Upper lobe of right lung (tissue), 1 donor: ENCODE results near the gene NUDT8. TPM values are rescaled to one million over a fixed set of nuclear protein-coding genes. Genes with fewer than 3 reads are reported as not detected.

ENCODE experiments used
- ATAC-seq: fragments of 200-7000 bp; cut with Tn5 transposase; one replicate; pipeline ENCODE4 v1.9.1; 2020; ENCODE audit warnings: mild to moderate bottlenecking, moderate library complexity
- DNase-seq: peaks from one replicate; pipeline ENCODE4 v3.0.0-alpha.2; 2020
- H3K27ac ChIP-seq: fragments of 200-600 bp; one replicate; pipeline ENCODE4 v1.8.0; 2022
- H3K27me3 ChIP-seq: fragments of 200-600 bp; one replicate; pipeline ENCODE4 v1.8.0; 2022; ENCODE audit warnings: mild to moderate bottlenecking
- H3K36me3 ChIP-seq: fragments of 200-600 bp; one replicate; pipeline ENCODE4 v1.8.0; 2022
- H3K4me1 ChIP-seq: fragments of 200-600 bp; one replicate; pipeline ENCODE4 v1.8.0; 2022
- H3K4me3 ChIP-seq: fragments of 200-600 bp; one replicate; pipeline ENCODE4 v1.8.0; 2022; ENCODE audit warnings: mild to moderate bottlenecking
- H3K9me3 ChIP-seq: fragments of 200-600 bp; one replicate; pipeline ENCODE4 v1.8.0; 2022
- CTCF ChIP-seq: fragments of 200-600 bp; IDR thresholded peaks from one replicate; pipeline ENCODE4 v1.8.0; 2022; ENCODE audit warnings: antibody characterized with exemption
- intact Hi-C: fragments of 100-400 bp; cut with DNase I; formaldehyde crosslinking; loops from one replicate; pipeline ENCODE4 v1.11.0; 2022
- total RNA-seq: library from RNA; stranded (reverse); fragmentation: NEBNext Ultra II Directional; extraction: Animal tissue kit (Norgen Biotek cat#: 25700); gene quantifications from one replicate; pipeline ENCODE4 v1.2.1, GENCODE V29; 2021
- donor health status: DM: no; HTN: yes; CAD: no; lungs with severe emphysema.

NUDT8 gene
- total RNA-seq, 1 donor from 2014 or later: 12.2 TPM

GRCh38 chr11:67617243-67617953 lies 12.3 kb downstream of the NUDT8 start:
- DNase-seq (no peak), ATAC-seq (no peak)
- peaks cover 13% of the 10 kb centered on the region for H3K4me1 ChIP-seq
- no peaks in the 10 kb centered on the region for H3K27me3 ChIP-seq
- H3K9me3 ChIP-seq: no peaks in the 10 kb centered on the region
- peaks cover 6% of the 10 kb centered on the region for H3K36me3 ChIP-seq
- H3K27ac ChIP-seq: no peak overlapping the region
- no peak overlapping the region for H3K4me3 ChIP-seq
- no peak for TF ChIP-seq CTCF
- intact Hi-C loops: no loop called here

GRCh38 chr11:67616431-67617242 lies 13.1 kb downstream of the NUDT8 start:
- ATAC-seq: peak; percentile 3
- H3K36me3 ChIP-seq: peaks cover 10% of the 10 kb centered on the region

GRCh38 chr11:67615728-67616430 lies 13.9 kb downstream of the NUDT8 start:
- ATAC-seq: no peak
- TF ChIP-seq CTCF: no peak

More at GRCh38 chr11:67616431-67617242, 13.1 kb downstream of the NUDT8 start:
- Histone ChIP-seq H3K27ac (no peak overlapping the region), H3K27me3 (no peaks in the 10 kb centered on the region), H3K9me3 (no peaks in the 10 kb centered on the region), H3K4me3 (no peak overlapping the region), H3K4me1 (peaks cover 13% of the 10 kb centered on the region)
- intact Hi-C loops: no loop called here
- no peak for DNase-seq
- TF ChIP-seq CTCF: no peak

GRCh38 chr11:67614730-67615714 lies 14.7 kb downstream of the NUDT8 start:
- peaks cover 27% of the 10 kb centered on the region for H3K36me3 ChIP-seq
- no peaks in the 10 kb centered on the region for H3K9me3 ChIP-seq
- H3K4me3 ChIP-seq: peak overlapping the region; percentile 42
- ATAC-seq (peak; percentile 70), DNase-seq (peak; percentile 78)
- peak; percentile 47 for TF ChIP-seq CTCF
- intact Hi-C loops: no loop called here
- no peaks in the 10 kb centered on the region for H3K27me3 ChIP-seq
- H3K27ac ChIP-seq: peak overlapping the region; percentile 84
- peaks cover 13% of the 10 kb centered on the region for H3K4me1 ChIP-seq

More at GRCh38 chr11:67615728-67616430, 13.9 kb downstream of the NUDT8 start:
- no peak for DNase-seq
- H3K4me1 ChIP-seq: peaks cover 13% of the 10 kb centered on the region
- H3K27me3 ChIP-seq: no peaks in the 10 kb centered on the region
- H3K36me3 ChIP-seq: peaks cover 18% of the 10 kb centered on the region
- intact Hi-C loops: no loop called here
- no peak overlapping the region for H3K27ac ChIP-seq
- H3K9me3 ChIP-seq: no peaks in the 10 kb centered on the region
- H3K4me3 ChIP-seq: no peak overlapping the region
